ENCODE measurements around the gene YY1AP1.
"Not testable (repeated sequence)": the region's sequence is repeated elsewhere in the genome, so short reads cannot be mapped to it uniquely, and the experiment has no call there.

YY1AP1 gene

DNA sequence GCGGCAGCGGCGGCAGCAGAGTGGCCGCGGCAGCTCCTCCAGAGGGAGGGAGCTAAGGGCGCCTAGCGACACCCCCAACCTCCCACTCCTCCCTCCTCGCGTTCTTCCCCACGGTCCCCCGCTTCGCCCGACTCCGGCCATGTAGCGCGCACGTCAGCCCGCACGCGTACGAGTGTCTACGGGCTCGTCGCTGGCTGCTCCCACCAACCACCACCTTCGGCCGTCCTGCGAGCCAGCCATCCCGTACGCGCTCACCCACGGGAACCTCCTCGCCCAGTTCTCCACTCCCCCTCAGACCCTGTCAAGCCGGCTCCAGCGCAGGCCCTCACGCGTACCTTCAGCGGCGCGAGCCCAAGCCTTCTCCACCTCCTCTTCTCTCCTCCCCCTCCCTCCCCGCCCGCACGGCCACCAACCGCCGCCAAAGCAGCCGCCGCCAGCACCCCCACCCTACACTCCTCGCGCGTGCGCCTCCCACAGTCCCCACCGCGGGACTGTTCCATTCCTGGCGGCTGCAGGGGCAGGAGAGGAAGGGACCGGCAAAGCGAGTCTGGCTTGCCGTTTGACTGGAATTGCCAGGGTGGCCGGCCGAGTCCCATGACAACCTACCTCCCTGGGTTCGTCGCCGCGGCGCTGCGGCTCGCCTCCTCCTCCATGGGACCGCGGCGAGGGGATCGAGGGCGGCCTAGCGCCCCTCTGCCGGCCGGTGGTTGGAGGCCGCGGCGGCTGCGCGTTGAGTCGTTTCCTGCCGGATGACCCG lies at the start of gene YY1AP1:
YY1AP1 (minus strand) TSS at position 451 of the 757 bp plus-strand sequence. CDS start 8,338 bp downstream, outside the sequence.
- peak; percentile 50 for DNase-seq

DNA sequence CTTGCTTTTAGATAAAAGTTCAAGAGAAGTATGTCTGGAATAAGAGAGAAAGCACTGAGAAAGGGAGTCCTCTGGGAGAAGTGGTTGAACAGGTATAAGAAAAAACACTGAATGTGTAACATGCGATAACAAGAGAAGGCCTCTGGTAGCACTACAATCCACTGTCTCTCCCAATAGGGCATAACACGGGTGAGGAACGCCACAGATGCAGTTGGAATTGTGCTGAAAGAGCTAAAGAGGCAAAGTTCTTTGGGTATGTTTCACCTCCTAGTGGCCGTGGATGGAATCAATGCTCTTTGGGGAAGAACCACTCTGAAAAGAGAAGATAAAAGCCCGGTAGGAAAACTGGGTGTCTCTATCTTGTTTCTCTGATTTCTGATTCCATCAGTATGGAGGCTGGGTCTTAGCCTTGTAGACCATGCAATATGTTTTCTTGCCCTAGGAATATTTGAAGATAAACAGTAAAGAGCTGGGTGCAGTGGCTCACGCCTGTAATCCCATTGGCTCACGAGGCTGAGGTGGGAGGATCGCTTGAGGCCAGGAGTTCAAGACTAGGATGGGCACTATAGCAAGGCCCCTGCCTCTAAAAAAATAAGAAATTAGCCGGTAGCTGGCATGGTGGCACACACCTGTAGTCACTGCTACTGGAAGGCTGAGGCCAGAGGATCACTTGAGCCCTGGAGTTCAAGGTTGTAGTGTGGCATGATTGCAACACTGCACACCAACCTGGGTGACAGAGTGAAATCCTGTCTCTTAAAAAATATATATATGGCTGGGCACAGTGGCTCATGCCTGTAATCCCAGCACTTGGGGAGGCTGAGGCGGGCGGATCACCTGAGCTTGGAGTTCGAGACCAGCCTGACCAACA lies 40.7 kb upstream of the YY1AP1 start:
- no peak for DNase-seq

GRCh38 chr1:155725142-155725541 lies 36.6 kb upstream of the YY1AP1 start:
- DNase-seq = no peak

DNA sequence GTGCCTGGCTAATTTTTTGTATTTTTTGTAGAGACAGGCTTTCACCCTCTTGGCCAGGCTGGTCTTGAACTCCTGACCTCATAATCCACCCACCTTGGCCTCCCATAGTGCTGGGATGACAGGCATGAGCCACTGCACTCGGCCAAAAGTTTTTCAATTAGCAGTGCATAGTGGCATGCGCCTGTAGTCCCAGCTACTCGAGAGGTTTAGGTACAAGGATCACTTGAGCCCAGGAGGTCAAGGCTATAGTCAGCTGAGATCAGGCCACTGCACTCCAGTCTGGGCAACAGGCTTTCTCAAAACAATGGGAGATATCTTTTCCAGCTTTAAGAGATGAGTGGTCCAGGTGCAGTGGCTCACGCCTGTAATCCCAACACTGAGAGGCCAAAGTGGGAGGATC lies 31.1 kb upstream of the YY1AP1 start:
- no peak for DNase-seq

- not testable (repeated sequence) for DNase-seq
These were observed 30.0 kb upstream of the YY1AP1 start for GRCh38 chr1:155718524-155719115.

DNA sequence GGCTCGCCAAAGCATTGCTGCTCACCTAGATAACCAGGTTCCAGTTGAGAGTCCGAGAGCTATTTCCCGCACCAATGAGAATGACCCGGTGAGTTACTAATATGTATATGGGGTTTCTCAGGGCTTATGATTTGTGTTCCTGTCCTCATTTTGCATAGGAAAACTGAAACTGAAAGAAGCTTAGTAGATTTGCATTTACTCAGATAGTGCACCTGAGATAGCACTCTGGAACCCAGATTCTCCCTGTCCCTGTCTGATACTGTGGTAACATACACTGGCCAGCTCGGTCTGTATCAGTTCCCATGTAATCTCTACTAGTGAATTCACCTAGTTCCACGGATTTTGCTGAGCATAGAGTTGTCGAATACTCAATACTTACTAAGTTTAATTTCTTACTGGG lies 28.5 kb upstream of the YY1AP1 start:
- DNase-seq = no peak

DNA sequence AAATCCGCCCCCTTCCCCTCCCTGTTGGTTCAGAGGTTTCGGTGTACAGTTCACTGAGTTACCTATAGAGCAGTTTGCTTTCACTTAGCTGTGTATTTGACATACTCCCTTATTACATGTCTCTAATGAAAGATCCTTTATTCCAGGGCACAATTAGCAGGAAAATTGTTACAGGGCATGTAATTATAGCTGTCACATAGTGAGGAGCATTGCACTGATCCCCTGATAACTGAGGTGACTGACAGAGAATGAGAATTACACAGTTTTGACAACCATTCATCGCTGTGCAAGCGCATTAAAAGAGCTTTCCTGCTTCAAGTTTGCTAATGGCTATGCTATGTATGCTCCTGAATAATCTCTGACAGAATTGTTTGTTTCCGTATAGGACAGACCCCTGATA lies 27.2 kb upstream of the YY1AP1 start:
- DNase-seq = peak; percentile 42

- DNase-seq = not testable (repeated sequence)
These were observed 26.5 kb upstream of the YY1AP1 start for GRCh38 chr1:155715056-155715455.

DNA sequence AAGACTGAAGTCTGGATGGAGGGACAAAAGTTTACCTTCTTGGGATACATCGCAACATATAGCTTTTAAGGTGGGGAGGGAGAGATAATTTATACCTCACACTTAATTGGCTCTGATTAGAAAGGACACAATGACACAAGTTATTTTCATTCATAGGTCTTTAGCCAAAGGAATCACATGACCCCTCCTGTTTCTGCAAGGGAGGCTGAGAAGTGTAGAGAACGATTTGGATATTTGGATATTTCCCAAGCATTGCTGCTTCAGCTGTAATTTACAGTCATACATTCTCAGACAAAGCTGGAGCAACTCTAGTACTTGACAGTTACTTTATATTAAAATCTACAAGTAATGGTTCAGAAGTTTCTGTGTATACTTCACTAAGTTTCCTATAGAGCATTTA lies 24.5 kb upstream of the YY1AP1 start:
- no peak for DNase-seq

DNA sequence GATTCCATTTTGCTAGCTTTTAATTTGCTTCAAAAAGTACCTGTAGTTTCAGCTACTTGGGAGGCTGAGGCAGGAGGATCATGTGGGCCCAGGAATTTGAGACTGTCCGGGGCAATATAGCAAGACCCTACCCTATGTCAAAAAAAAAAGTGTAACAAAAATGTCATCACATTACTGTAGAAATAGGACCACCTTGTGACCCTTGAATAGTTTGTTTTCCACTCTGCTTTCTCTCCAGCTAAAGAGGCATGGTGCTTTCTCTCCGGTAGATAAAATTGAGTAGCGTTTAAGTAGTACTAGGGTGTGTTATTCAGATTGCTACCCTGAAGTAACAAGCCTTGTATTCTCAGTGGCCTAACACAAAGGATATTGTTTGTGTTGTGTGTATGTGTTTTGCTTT lies 24.1 kb upstream of the YY1AP1 start:
- not testable (repeated sequence) for DNase-seq

- DNase-seq = not testable (repeated sequence)
These were observed 22.9 kb upstream of the YY1AP1 start for GRCh38 chr1:155711457-155711856.

DNA sequence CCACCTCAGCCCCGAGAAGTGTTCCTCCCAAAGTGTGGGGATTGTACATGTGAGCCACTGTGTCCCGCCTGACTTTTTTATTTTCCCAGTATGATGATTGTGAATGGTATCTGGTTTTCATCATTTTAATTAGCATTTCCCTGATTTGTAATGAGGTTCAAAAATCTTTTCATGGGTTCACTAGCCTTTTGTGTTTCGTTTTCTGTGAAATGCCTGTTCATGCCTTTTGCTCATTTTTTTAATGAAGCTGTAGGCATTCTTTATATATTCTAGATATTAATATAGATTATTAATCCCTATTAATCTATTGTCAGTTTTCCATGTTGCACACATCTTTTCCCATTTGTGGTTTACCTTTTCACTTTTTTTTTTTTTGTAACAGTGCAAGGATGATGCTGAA lies 20.8 kb upstream of the YY1AP1 start:
- no peak for DNase-seq

DNA sequence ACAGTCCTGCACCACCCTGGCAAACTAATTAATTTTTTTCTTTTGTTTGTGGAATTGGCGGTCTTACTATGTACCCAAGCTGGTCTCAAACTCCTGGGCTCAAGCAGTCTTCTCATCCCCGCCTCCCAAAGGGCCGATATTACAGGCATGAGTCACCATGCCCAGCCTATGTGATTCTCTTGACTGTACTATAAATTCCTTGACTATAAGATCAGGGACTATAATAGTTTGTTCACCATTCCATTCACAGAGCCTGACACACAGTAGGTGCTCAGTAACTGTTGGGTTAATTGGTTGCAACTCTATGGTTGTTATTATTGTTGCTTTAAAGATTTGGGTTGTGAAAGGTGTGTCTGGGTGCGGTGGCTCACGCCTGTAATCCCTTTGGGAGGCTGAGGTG lies 17.6 kb upstream of the YY1AP1 start:
- no peak for DNase-seq

GRCh38 chr1:155704414-155704813 lies 15.8 kb upstream of the YY1AP1 start:
- not testable (repeated sequence) for DNase-seq

GRCh38 chr1:155703216-155703615 lies 14.6 kb upstream of the YY1AP1 start:
- no peak for DNase-seq

- DNase-seq = not testable (repeated sequence)
These were observed 13.1 kb upstream of the YY1AP1 start for GRCh38 chr1:155701675-155702074.

DNA sequence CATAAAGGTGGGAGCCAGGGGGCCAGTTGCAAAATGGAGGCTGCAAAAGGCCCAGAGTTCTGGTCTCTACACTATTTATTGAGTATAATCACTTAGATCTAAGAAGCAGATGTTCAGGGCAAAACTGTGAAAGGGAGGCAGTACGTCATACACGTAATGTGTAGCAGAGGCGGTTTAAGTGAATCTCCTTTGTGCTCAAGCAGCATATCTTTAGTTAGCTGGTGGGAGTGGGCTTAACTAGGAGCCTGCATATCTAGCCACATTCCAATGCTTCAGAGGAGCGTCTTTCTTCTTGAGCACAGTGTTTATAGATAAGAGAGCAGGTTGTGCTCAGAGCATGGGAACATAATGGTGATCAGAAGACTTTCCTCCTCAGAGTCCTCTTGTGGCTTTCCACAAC lies 10.5 kb upstream of the YY1AP1 start:
- DNase-seq = not testable (repeated sequence)

DNA sequence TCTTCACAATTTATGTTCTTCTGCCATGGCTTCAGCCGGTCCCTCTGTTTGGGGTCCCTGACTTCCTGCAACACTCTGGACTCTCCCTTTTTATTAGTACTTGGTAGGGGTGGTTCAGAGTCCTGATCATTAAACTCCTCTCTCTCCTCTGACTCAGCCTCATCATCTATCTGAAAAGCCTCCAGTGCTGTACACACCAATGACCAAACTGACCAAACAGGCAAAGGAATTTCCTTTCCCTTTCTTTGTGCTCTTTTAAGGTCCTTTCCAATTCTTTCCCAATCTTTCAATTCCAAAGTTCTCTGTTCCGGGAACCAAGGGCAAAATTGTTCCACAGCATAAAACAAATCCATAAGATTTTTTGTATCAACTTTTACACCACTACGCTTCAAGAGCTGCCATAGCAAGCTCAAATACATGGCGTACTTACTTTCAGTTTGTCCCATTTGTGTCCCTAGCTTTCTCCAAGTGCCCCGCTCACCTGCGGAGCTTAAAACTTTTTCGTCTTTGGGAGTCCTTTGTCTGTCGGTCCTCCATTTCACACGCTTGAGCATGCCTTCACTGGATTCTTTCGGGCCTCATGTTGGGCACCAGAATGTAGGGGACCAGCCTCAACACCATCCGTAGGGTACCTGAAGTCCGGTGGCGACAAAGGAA lies 9.9 kb upstream of the YY1AP1 start:
- no peak for DNase-seq

DNA sequence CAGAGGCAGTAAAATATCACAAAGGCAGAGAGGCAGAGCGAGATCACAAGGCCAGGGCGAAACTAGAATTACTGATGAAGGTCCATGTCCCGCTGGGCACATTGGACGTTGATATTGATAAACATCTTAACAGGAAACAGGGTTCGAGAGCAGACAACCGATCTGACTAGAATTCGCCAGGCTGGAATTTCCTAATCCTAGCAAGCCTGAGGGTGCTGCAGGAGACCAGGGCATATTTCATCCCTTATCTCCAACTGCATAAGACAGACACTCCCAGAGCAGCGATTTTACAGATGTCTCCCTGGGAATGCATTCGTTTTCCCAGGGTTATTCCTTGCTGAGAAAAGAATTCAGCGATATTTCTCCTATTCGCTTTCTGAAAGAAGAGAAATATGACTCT lies 9.0 kb upstream of the YY1AP1 start:
- DNase-seq = not testable (repeated sequence)

- no peak for DNase-seq
These were observed 8.5 kb upstream of the YY1AP1 start for GRCh38 chr1:155697046-155697445.

- DNase-seq = no peak
These were observed 8.0 kb upstream of the YY1AP1 start for GRCh38 chr1:155696524-155696923.

GRCh38 chr1:155695608-155696007 lies 7.0 kb upstream of the YY1AP1 start:
- no peak for DNase-seq

DNA sequence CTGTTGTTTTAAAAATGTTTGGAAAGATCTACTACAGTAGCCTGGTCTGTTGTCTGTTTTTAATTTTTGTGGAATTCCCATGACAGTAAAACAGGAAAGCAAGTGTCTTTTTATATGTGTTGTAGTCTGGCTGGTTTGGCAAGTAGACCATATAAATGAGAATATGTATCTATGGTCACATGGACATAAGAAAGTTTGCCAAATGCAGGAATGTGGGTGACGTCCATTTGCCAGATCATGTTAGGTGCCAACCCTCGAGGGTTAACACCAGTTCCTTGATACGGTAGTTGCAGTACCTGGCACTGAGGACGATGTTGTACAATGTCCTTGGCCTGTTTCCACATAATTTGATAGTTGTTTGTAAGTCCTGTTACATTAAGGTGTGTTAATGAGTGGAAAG lies 6.5 kb upstream of the YY1AP1 start:
- no peak for DNase-seq

Measured in NCI-H1417 treated with DMSO at 0.1 percent for 48 hours (cell line).